ENCODE measurements around the gene AKAP6.
"Not testable (repeated sequence)": the region's sequence is repeated elsewhere in the genome, so short reads cannot be mapped to it uniquely, and the experiment has no call there.

Gene AKAP6

DNA sequence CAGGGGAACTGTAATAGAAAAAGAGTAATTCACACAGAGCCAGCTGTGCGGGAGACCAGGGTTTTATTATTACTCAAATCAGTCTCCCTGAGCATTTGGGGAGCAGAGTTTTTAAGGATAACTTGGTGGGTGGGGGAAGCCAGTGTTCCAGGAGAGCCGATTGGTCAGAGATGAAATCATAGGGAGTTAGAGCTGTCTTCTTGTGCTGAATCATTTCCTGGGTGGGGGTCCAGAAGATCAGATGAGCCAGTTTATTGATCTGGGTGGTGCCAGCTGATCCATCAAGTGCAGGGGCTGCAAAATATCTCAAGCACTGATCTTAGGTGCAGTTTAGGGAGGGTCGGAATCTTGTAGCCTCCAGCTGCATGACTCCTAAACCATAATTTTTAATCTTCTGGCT lies 44.1 kb downstream of the AKAP6 start:
- DNase-seq: not testable (repeated sequence)

GRCh38 chr14:32374155-32374554 lies 45.1 kb downstream of the AKAP6 start:
- DNase-seq: no peak

GRCh38 chr14:32375663-32376062 lies 46.6 kb downstream of the AKAP6 start:
- DNase-seq: no peak

DNA sequence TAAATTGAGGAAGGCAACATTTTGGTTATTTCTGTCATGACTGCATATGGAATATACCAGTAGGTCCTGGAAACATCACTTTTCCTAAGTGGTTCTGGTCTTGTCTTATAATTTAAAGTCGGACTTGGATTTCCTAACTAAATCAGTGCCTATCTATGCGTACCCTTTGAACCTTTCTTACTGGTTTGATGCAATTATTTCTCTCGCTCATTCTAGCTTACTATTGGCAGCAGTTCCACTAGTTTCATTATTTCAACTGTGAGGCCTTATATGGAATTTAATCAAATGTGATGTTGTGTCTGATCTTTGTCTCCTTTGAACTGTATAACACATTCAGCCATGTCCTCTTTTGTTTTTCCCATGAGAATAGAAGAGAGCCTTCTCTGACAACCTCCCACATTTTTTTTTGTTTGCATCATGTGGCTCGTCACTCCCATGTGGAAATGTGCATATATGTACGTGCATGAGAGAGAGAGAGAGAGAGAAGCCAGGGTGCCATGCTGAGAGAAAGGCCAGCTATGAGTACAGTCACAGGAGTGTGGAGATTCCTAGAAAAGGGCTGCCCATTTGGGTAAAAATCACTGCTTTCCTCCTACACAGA lies 48.0 kb downstream of the AKAP6 start:
- DNase-seq: no peak

DNA sequence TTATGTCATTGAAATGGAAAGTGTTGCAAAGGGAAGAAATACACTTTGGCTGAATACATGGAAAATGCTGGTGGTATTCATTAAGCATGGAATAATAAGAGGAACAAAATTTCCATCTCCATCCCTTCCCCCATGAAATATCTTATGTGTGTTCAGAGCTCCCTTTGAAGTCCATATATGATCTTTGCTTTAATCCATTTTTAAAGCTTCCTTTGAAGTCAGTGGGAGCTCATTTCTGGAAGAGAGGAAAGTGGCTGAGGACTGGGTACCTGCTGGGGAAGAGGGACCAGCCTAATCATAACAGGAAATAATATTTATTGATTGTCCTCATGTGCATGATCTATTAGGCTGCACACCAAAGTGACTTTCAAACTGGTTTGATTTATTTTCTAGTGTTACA lies 49.2 kb downstream of the AKAP6 start:
- DNase-seq: no peak

DNA sequence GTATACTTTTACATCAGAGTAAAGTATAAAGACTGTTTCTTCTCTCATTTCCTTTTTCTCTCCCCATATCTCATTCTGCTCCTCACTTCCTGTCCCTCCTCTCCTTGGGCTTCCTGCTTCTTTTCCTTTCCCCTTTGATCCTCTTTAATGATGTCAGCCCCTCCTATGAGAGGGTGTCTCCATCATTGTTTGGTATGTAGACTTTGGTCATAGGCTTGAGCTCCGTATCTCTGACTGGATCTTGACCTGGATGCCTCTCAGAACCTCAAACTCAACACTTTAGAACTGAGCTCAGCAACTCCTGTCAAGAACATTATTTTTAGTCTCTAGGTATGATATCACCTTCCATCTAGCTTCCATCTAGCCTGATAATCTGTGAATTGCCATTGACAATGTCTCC lies 50.3 kb downstream of the AKAP6 start:
- DNase-seq: no peak

DNA sequence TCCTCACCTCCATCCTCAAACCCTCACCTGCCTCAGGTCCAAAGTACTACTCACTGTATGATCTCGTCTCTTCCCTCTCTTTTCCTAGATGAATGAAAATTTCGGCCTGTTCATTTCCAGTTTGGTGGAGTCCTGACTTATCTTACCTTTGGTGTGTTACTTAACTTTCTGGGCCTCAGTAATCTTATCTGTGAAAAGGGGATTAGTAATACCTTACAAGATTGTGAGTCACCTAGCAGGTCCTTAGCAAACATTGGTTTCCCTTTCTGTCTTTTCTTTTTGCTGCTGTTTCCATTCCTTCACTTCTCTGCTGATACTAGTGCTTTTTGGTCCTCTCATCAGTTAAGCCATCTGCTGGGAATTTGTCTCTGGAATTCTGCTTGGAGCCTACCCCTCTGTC lies 52.8 kb downstream of the AKAP6 start:
- DNase-seq: no peak

DNA sequence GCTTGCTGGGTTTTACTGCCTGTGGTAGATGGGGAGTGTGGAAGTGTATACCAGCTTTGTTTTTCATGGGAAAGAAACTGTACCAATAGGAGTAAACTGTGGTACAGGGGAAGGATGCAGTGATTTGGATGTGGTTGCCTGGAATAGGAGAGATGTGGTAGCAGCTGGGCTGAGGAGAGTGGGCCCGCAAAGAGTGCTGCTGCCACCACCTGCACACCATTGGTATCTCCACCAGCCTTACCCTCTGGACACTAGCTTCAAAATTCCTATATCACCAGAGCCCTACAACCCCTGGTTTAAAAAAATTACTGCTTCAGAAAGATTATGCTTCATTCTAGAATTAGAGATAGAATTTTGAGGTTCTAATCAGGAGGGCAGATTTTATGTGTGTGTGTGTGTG lies 53.6 kb downstream of the AKAP6 start:
- DNase-seq: no peak

DNA sequence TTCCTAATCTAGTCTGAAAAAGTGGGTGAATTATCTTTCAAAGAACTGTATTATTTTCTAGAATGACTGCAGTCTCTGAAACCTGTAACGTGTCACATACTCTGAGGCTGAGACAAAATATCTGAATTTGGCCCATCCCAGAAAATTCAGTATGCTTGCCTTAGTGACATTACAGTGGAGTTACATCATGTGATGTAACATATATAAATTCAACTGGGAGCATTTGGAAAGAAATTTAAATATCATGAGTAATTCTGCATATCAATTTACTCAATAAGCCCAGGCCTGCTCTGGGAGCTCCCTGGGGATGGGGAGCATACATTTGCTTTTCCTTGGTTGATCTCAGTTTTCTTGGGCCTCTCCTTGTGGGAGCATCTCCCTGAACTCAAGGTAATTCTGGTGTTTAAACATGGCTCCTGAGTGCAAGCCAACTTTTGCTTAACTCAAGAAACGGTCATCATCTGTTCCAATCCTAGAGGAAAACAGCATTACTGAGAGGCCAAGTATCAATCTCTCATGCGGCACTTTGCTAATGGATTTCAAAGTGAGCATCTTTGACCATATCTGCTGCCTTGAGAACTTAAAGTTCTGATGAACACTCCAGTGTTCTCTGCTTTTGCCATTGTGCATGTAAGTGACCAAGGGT lies 54.4 kb downstream of the AKAP6 start:
- no peak for DNase-seq

- no peak for DNase-seq
Observed at GRCh38 chr14:32384464-32384863, 55.4 kb downstream of the AKAP6 start.

DNA sequence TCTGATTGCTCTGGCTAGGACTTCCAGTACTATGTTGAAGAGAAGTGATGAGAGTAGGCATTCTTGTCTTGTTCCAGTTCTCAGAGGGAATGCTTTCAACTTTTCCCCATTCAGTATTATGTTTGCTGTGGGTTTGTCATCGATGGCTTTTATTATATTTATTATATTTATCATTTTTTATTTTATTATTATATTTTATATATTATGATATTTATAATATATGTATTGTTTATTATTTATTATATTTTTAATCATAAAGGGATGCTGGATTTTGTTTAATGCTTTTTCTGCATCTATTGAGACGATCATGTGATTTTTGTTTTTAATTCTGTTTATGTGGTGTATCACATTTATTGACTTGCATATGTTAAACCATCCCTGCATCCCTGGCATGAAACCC lies 58.2 kb downstream of the AKAP6 start:
- DNase-seq: not testable (repeated sequence)

- no peak for DNase-seq
Observed at GRCh38 chr14:32393119-32393518, 64.0 kb downstream of the AKAP6 start.

GRCh38 chr14:32394038-32394437 lies 64.9 kb downstream of the AKAP6 start:
- no peak for DNase-seq

GRCh38 chr14:32396885-32397284 lies 67.8 kb downstream of the AKAP6 start:
- DNase-seq: no peak

DNA sequence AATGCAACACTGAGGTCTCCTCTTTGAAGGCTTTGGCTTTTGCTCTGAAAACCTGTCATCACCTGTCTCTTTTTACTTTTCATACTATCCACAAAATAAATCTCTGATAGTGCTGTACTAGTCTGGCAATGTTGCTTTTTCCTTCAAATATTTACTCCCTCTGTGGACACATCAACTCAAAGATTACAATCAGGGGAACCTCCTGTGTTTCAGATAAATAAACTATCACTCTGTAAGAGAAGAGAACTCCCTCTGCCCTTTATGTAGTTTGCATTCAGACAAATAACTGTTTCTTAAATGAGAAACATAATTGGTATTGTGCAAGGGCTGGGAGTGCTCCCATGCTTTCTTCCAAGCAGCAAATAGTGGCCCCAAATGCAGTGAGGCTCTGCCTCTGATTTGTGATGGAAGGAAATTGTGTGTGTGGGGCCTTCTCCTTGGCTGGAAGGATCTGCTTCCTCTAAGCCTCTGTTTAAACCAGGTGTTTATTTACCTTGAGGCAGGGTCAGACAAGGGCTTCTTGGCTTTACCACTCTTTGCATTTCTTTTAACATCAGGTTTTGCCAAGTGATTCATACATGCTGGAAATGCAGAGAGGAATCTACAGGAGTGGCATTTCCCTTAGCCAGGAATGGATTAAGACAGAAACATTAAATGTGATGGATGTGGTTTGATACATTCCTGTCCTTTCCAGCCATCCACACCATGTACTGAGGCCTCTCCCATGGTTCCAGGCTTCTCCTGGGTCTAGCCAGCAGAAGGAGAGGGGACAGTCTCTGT lies 69.0 kb downstream of the AKAP6 start:
- no peak for DNase-seq

DNA sequence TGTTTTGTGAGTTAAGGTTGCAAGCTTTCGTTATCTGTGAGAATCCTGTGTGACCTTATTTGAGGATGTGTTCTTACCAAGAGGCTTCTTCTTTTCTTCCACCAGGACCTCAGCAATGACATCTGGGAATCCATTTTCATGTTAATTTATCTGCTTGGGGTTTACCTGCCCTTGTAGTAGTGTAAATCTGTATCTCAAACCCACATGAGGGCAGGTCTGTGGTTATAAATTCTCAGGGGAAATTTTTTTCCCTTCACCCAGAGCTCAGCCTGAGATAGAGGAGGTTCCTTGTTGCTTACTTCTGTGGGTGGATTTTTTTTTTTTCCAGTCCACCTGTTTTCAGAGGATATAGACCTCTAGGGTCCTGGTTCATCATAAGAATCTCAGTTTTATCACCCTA lies 70.8 kb downstream of the AKAP6 start:
- DNase-seq: no peak

DNA sequence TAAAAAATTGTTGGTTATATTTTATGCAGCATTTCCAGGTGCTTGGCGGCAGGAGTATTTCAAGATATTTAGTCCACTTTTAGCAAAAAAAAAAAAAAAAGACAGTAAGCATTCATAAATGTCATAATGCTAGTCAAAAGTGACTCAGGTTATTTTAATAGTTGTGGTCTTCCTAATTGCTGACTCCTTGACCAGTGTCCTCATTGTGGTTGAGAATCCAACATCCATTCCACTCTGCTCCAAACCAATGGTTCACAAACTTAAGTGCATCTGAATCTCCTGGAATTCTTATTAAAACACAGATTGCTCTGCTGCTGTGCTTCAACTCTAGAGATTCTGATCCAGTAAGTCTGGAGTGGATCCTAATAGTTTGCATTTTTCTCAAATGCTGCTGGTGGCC lies 71.4 kb downstream of the AKAP6 start:
- DNase-seq: no peak

DNA sequence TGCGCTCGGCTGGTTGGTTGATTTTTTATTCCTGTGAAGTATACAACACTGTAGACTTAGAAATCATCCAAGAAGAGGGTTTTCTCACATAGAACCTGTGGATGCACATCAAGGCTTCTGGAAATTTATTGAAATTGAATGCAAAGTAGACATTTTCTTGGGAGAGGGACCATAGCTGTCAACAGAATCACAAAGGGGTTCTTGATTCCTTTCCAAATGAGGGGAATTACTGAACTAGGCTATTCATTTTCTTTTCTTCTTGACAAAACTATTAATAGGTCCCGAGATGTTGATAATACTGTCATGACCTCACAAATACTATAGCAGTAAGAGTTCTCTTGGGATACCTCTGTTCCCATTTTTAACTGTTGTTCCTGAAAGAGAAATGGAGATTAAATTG lies 73.9 kb downstream of the AKAP6 start:
- no peak for DNase-seq

GRCh38 chr14:32403688-32404087 lies 74.6 kb downstream of the AKAP6 start:
- DNase-seq: no peak

- no peak for DNase-seq
Observed at GRCh38 chr14:32404784-32405573, 75.9 kb downstream of the AKAP6 start.

DNA sequence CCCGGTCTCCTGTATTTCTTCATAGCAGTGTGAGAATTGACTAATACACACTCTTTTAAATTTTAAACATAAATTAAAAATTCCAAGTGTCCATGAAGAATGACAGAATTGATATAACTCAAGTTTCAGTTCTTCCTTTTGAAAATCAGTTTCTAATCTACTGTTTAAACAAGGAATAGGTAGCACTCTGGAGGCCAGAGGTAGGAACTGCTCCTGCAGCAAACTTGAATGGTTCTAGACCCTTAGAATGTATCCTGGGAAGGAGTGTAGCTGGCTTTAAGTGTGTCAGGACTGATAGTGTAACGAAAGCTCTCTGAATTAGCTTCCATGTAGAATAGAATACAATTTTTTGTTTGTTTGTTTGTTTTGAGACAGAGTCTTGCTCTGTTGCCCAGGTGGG lies 76.8 kb downstream of the AKAP6 start:
- DNase-seq: no peak

- DNase-seq: no peak
Observed at GRCh38 chr14:32407130-32407529, 78.0 kb downstream of the AKAP6 start.

DNA sequence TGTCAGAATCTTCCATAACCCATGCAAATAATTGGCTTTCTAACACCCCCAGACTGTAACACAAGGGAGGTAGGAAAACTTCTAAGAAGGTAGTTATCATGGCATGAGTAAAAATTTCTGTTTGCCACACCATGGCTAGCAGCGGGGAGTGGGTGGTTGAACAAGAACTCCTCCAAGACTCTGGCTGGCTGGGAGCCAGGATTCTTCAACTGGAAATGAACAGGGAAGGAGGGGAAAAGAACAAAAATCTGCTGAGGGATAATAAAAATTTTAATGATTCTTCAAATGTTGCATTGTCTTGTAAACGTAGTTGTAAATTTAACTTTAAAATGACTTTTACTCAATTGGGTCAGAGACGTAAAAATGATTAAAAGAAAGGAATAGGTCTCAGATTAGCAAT lies 78.9 kb downstream of the AKAP6 start:
- no peak for DNase-seq

GRCh38 chr14:32412103-32412502 lies 83.0 kb downstream of the AKAP6 start:
- DNase-seq: no peak
